CD4-positive, alpha-beta memory T cell (primary cell): ENCODE measurements around the gene CDCA8. TPM values are rescaled to one million over a fixed set of nuclear protein-coding genes. Genes with fewer than 3 reads are reported as not detected.

Experiments used
- CTCF ChIA-PET: fragments of 350-600 bp; sonication (Branson Sonifier 250); formaldehyde crosslinking; loops from one replicate; lab custom pipeline; 2021; ENCODE audit warnings: inconsistent platforms; ENCODE audit not compliant: partially characterized antibody; lab: Charles Lee
- POLR2A ChIA-PET: fragments of 350-600 bp; sonication (Branson Sonifier 250); formaldehyde crosslinking; loops from one replicate; lab custom pipeline; 2021; ENCODE audit not compliant: partially characterized antibody; lab: Charles Lee
- DNase-seq, 5 donors: peaks; one replicate each; pipeline versions ENCODE4 v3.0.0 to v3.0.0-alpha.2; 2020 to 2022; ENCODE audit warnings: mixed read lengths in 1 of 5
- H3K27ac ChIP-seq: one replicate; pipeline ENCODE4 v1.7.0; 2013; ENCODE audit warnings: low read depth, low read length
- H3K27me3 ChIP-seq: 2 replicates; pipeline ENCODE4 v1.7.0; 2013; ENCODE audit warnings: mild to moderate bottlenecking, low read length, moderate library complexity; ENCODE audit not compliant: insufficient read depth
- H3K36me3 ChIP-seq: 2 replicates; pipeline ENCODE4 v1.7.0; 2013; ENCODE audit warnings: mild to moderate bottlenecking, low read length, moderate library complexity; ENCODE audit not compliant: insufficient read depth
- H3K4me1 ChIP-seq: 2 replicates; pipeline ENCODE4 v1.7.0; 2013; ENCODE audit warnings: mild to moderate bottlenecking, low read length, moderate library complexity; ENCODE audit not compliant: insufficient read depth
- H3K4me3 ChIP-seq, 2 donors: one replicate each; pipeline ENCODE4 v1.7.0; 2013; ENCODE audit warnings: low read length in 2 of 2, mild to moderate bottlenecking in 1 of 2
- H3K9me3 ChIP-seq, 2 donors: one replicate each; pipeline ENCODE4 v1.7.0; 2013; ENCODE audit warnings: low read length in 2 of 2, control low read depth in 1 of 2; ENCODE audit not compliant: control insufficient read depth in 1 of 2
- H3K27ac Mint-ChIP-seq, 7 donors: one replicate each; pipeline ENCODE4 v1.8.0; 2020 to 2021; ENCODE audit warnings: mixed read lengths in 7 of 7, mild to moderate bottlenecking in 6 of 7, inconsistent platforms in 3 of 7, moderate library complexity in 3 of 7
- H3K27me3 Mint-ChIP-seq, 2 donors: one replicate each; pipeline ENCODE4 v1.8.0; 2020 to 2021; ENCODE audit warnings: mixed read lengths in 2 of 2
- H3K36me3 Mint-ChIP-seq, 2 donors: one replicate each; pipeline ENCODE4 v1.8.0; 2020 to 2021; ENCODE audit warnings: mixed read lengths in 2 of 2, inconsistent platforms in 1 of 2, mild to moderate bottlenecking in 1 of 2
- H3K4me1 Mint-ChIP-seq, 4 donors: one replicate each; pipeline ENCODE4 v1.8.0; 2020 to 2021; ENCODE audit warnings: mixed read lengths in 4 of 4, mild to moderate bottlenecking in 1 of 4
- H3K4me3 Mint-ChIP-seq, 8 donors: one replicate each; pipeline ENCODE4 v1.8.0; 2020 to 2021; ENCODE audit warnings: mixed read lengths in 8 of 8, mild to moderate bottlenecking in 7 of 8, moderate library complexity in 6 of 8, inconsistent platforms in 3 of 8
- H3K9me3 Mint-ChIP-seq, 8 donors: one replicate each; pipeline ENCODE4 v1.8.0; 2020 to 2021; ENCODE audit warnings: mixed read lengths in 8 of 8, mild to moderate bottlenecking in 5 of 8, inconsistent platforms in 3 of 8, moderate library complexity in 1 of 8
- intact Hi-C: fragments of 100-400 bp; cut with micrococcal nuclease; formaldehyde crosslinking; loops from one replicate; pipeline ENCODE4 v1.15.1; 2023
- polyA plus RNA-seq, 2 donors: library from polyadenylated mRNA; unstranded; fragments of 300-500 nt; fragmentation: Illumina TruSeq; gene quantifications; one replicate each; pipeline ENCODE4 v1.2.3, GENCODE V29; 2021
- total RNA-seq, 2 experiments: library from RNA; stranded (reverse); gene quantifications; one replicate each; pipeline ENCODE4 v1.2.3, GENCODE V29; 2021

Gene CDCA8
- total and polyA plus RNA-seq, 4 experiments from 2014 or later, result 0.61 to 2.7 (median 1.3) TPM

- CTCF ChIA-PET, result interaction anchor here (2.2 to 5.4 kb wide), 3 partner anchors 12 to 167 kb away, joined by 5 to 34 read pairs (median 8); partner anchors contain the start of genes C1orf122, MTF1 and YRDC
- Mint-ChIP-seq H3K27me3 (no peaks in the 10 kb centered on the region), H3K4me3 (peak overlapping the region; percentile 92 to 97 (median 96)), H3K27ac (peak overlapping the region in 3 of 7 donors; percentile 12 to 96 (median 46)), H3K9me3 (peaks cover 0 to 4% (median 0%) of the 10 kb centered on the region in 8 donors), H3K36me3 (peaks cover 4 to 25% of the 10 kb centered on the region in 2 donors), H3K4me1 (peaks cover 21 to 44% (median 35%) of the 10 kb centered on the region in 4 donors)
- Histone ChIP-seq H3K4me3 (peak overlapping the region; percentile 85 to 86), H3K4me1 (peaks cover 32% of the 10 kb centered on the region), H3K27ac (peak overlapping the region; percentile 36), H3K27me3 (no peaks in the 10 kb centered on the region), H3K36me3 (no peaks in the 10 kb centered on the region), H3K9me3 (no peaks in the 10 kb centered on the region)
- POLR2A ChIA-PET, result interaction anchor here (0.9 to 4.8 kb wide), 7 partner anchors 10 to 219 kb away, joined by 3 to 24 read pairs (median 3); partner anchors contain the start of genes C1orf122, GNL2, MTF1 and YRDC
- no peak for DNase-seq
- intact Hi-C loops, result loop anchor here (1.0 to 10.0 kb wide), 10 partner anchors 19 to 1538 kb away; partner anchors contain the start of genes GNL2, MAP7D1, MRPS15 and MTF1
Observed at GRCh38 chr1:37692834-37693175, 489 bp downstream of the CDCA8 start.

- H3K27me3 ChIP-seq, result no peaks in the 10 kb centered on the region
- Mint-ChIP-seq H3K4me3 (no peak overlapping the region), H3K27ac (no peak overlapping the region), H3K36me3 (peaks cover 0 to 3% of the 10 kb centered on the region in 2 donors), H3K4me1 (peaks cover 9 to 11% (median 10%) of the 10 kb centered on the region in 4 donors), H3K9me3 (peaks cover 0 to 4% (median 0%) of the 10 kb centered on the region in 8 donors), H3K27me3 (no peaks in the 10 kb centered on the region)
- peaks cover 4% of the 10 kb centered on the region for H3K4me1 ChIP-seq
- no peak overlapping the region for H3K27ac ChIP-seq
- intact Hi-C loops, result loop anchor here (10.0 kb wide), 1 partner anchor 1542 kb away; the partner anchor contains the start of gene MAP7D1
- H3K9me3 ChIP-seq, result no peaks in the 10 kb centered on the region
- POLR2A ChIA-PET, result no interaction called here
- H3K4me3 ChIP-seq, result no peak overlapping the region
- DNase-seq, result no peak
- CTCF ChIA-PET, result interaction anchor here (1.3 kb wide), 1 partner anchor 15 kb away, joined by 6 read pairs; no protein-coding TSS in a partner anchor
- H3K36me3 ChIP-seq, result no peaks in the 10 kb centered on the region
Observed at GRCh38 chr1:37697090-37697489, 4.8 kb downstream of the CDCA8 start.

DNA sequence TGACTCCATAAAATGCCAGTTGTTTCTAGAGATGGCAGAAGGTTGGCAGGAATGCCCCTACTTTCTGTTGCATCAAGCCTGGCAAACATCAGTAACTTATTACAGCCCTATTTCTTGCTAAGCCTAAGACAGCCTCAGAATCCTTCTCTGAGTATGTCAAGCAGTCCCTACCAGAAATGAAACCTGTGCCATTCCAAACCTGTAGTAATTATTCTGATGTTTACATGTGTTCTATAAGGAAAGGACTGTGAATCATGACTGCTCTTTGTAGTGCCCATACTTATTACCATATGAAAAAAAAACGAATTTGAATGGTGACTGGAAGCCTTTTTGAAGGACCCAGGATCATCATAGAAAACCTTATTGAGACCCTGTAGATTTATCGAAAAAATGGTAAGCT lies 5.4 kb downstream of the CDCA8 start:
- Mint-ChIP-seq H3K4me1 (peaks cover 5 to 10% (median 10%) of the 10 kb centered on the region in 4 donors), H3K36me3 (no peaks in the 10 kb centered on the region), H3K4me3 (no peak overlapping the region), H3K27ac (peak overlapping the region in 1 of 7 donors; percentile 43), H3K27me3 (no peaks in the 10 kb centered on the region), H3K9me3 (peaks cover 0 to 3% (median 0%) of the 10 kb centered on the region in 8 donors)
- ChIA-PET CTCF (no interaction called here), POLR2A (no interaction called here)
- H3K27me3 ChIP-seq, result no peaks in the 10 kb centered on the region
- H3K9me3 ChIP-seq, result no peaks in the 10 kb centered on the region
- no peak overlapping the region for H3K4me3 ChIP-seq
- intact Hi-C loops, result loop anchor here (10.0 kb wide), 1 partner anchor 1543 kb away; the partner anchor contains the start of gene MAP7D1
- H3K4me1 ChIP-seq, result peaks cover 2% of the 10 kb centered on the region
- no peak overlapping the region for H3K27ac ChIP-seq
- DNase-seq, result no peak
- no peaks in the 10 kb centered on the region for H3K36me3 ChIP-seq

DNA sequence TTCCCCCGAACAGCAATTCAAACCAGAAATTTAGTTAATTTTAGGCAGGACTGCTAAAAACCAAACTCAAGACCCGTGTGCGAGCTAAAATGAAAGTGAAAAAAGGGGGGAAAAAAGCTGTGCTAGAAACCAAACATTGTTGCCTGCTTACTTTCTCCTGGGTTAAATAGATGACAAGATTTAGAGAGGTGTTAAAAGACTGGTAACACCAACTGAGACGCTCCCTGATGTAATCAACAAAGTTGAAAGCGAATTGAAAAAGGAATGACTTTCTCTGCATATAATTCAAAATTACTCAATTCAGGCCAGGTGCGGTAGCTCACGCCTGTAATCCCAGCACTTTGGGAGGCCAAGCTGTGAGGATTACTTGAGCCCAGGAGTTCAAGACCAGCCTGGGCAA lies 6.8 kb downstream of the CDCA8 start:
- peak overlapping the region in 1 of 2 donors; percentile 7 for H3K4me3 ChIP-seq
- no peaks in the 10 kb centered on the region for H3K27me3 Mint-ChIP-seq
- no peaks in the 10 kb centered on the region for H3K27me3 ChIP-seq
- no peaks in the 10 kb centered on the region for H3K4me1 ChIP-seq
- H3K9me3 ChIP-seq, result no peaks in the 10 kb centered on the region
- H3K4me1 Mint-ChIP-seq, result peaks cover 5 to 10% (median 10%) of the 10 kb centered on the region in 4 donors
- H3K36me3 Mint-ChIP-seq, result no peaks in the 10 kb centered on the region
- H3K4me3 Mint-ChIP-seq, result peak overlapping the region; percentile 52 to 74 (median 67)
- intact Hi-C loops, result loop anchor here (10.0 kb wide), 1 partner anchor 1544 kb away; the partner anchor contains the start of gene MAP7D1
- ChIA-PET POLR2A (no interaction called here), CTCF (interaction anchor here (1.2 kb wide), 1 partner anchor 10 kb away, joined by 3 read pairs; no protein-coding TSS in a partner anchor)
- H3K27ac ChIP-seq, result peak overlapping the region; percentile 13
- no peak for DNase-seq
- peaks cover 0 to 3% (median 0%) of the 10 kb centered on the region in 8 donors for H3K9me3 Mint-ChIP-seq
- H3K36me3 ChIP-seq, result no peaks in the 10 kb centered on the region
- peak overlapping the region in 6 of 7 donors; percentile 64 to 88 (median 81) for H3K27ac Mint-ChIP-seq

GRCh38 chr1:37701051-37701450 lies 8.7 kb downstream of the CDCA8 start:
- H3K36me3 Mint-ChIP-seq, result no peaks in the 10 kb centered on the region
- no peak overlapping the region for H3K4me3 ChIP-seq
- H3K9me3 ChIP-seq, result no peaks in the 10 kb centered on the region
- no peaks in the 10 kb centered on the region for H3K27me3 ChIP-seq
- no peak for DNase-seq
- H3K4me3 Mint-ChIP-seq, result no peak overlapping the region
- intact Hi-C loops, result no loop called here
- H3K36me3 ChIP-seq, result no peaks in the 10 kb centered on the region
- no peaks in the 10 kb centered on the region for H3K4me1 ChIP-seq
- no peak overlapping the region for H3K27ac ChIP-seq
- H3K27ac Mint-ChIP-seq, result no peak overlapping the region
- ChIA-PET POLR2A (no interaction called here), CTCF (interaction anchor here (0.6 to 1.5 kb wide), 2 partner anchors 19 to 337 kb away, joined by 3 to 4 read pairs; no protein-coding TSS in a partner anchor)
- H3K9me3 Mint-ChIP-seq, result peaks cover 0 to 4% (median 0%) of the 10 kb centered on the region in 8 donors
- H3K27me3 Mint-ChIP-seq, result no peaks in the 10 kb centered on the region
- peaks cover 5 to 10% (median 10%) of the 10 kb centered on the region in 4 donors for H3K4me1 Mint-ChIP-seq

GRCh38 chr1:37703061-37703460 lies 10.7 kb downstream of the CDCA8 start:
- H3K27me3 Mint-ChIP-seq, result no peaks in the 10 kb centered on the region
- Histone ChIP-seq H3K27me3 (no peaks in the 10 kb centered on the region), H3K4me1 (no peaks in the 10 kb centered on the region), H3K36me3 (peaks cover 8% of the 10 kb centered on the region), H3K4me3 (no peak overlapping the region), H3K9me3 (no peaks in the 10 kb centered on the region), H3K27ac (no peak overlapping the region)
- no peak for DNase-seq
- intact Hi-C loops, result no loop called here
- H3K4me3 Mint-ChIP-seq, result no peak overlapping the region
- no peaks in the 10 kb centered on the region for H3K36me3 Mint-ChIP-seq
- H3K9me3 Mint-ChIP-seq, result peaks cover 0 to 4% (median 0%) of the 10 kb centered on the region in 8 donors
- ChIA-PET CTCF (no interaction called here), POLR2A (no interaction called here)
- H3K27ac Mint-ChIP-seq, result no peak overlapping the region
- peaks cover 5 to 10% (median 9%) of the 10 kb centered on the region in 4 donors for H3K4me1 Mint-ChIP-seq

DNA sequence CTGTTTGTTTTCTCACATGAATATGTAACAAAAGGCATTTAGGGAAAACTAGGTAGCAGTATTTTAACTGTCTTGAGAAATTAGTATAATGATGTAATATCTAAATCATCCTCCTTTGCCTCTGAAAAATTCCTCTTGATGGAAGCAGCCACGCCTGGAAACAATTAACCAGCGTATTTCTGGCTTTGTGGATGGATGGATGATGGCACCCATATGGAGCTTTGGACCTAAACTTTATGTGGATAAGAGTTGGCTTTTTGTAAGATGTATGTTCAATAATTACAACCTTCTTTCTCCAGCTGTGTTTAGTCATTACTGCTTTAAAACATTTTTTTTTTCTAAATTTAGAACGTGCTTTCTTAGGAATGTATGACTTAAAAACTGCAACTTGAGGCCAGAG lies 12.7 kb downstream of the CDCA8 start:
- Histone ChIP-seq H3K36me3 (peaks cover 8% of the 10 kb centered on the region), H3K27ac (no peak overlapping the region), H3K4me1 (no peaks in the 10 kb centered on the region), H3K9me3 (no peaks in the 10 kb centered on the region), H3K27me3 (no peaks in the 10 kb centered on the region), H3K4me3 (no peak overlapping the region)
- DNase-seq, result no peak
- intact Hi-C loops, result no loop called here
- POLR2A ChIA-PET, result no interaction called here
- CTCF ChIA-PET, result no interaction called here
- Mint-ChIP-seq H3K36me3 (peaks cover 2 to 3% of the 10 kb centered on the region in 2 donors), H3K9me3 (peaks cover 0 to 4% (median 0%) of the 10 kb centered on the region in 8 donors), H3K27ac (no peak overlapping the region), H3K4me3 (no peak overlapping the region), H3K4me1 (no peaks in the 10 kb centered on the region), H3K27me3 (no peaks in the 10 kb centered on the region)
